SJSA1 (cell line): ENCODE results near the gene PHF2. TPM values are rescaled to one million over a fixed set of nuclear protein-coding genes. Genes with fewer than 3 reads are reported as not detected.

ENCODE experiments used
- DNase-seq, 2 experiments: peaks; one replicate each; pipeline ENCODE4 v3.0.0-alpha.2; 2015 to 2020; ENCODE audit warnings: low spot score in 2 of 2, low read depth in 1 of 2
- H3K27ac ChIP-seq: fragments of 250-450 bp; sonication (Bioruptor Pico); 2 replicates; pipeline ENCODE4 v1.5.1; 2020; ENCODE audit warnings: mild to moderate bottlenecking, moderate library complexity
- H3K27me3 ChIP-seq: fragments of 250-450 bp; sonication (Bioruptor Pico); replicated peaks from 2 replicates; pipeline ENCODE4 v1.5.1; 2020; ENCODE audit warnings: mild to moderate bottlenecking, moderate library complexity
- H3K36me3 ChIP-seq: fragments of 250-450 bp; sonication (Bioruptor Pico); 2 replicates; pipeline ENCODE4 v1.5.1; 2020; ENCODE audit warnings: mild to moderate bottlenecking
- H3K4me1 ChIP-seq: fragments of 250-450 bp; sonication (Bioruptor Pico); replicated peaks from 2 replicates; pipeline ENCODE4 v1.6.1; 2021; ENCODE audit warnings: mild to moderate bottlenecking
- H3K4me3 ChIP-seq: fragments of 250-450 bp; sonication (Bioruptor Pico); 2 replicates; pipeline ENCODE4 v1.5.1; 2020; ENCODE audit warnings: mild to moderate bottlenecking
- H3K9me3 ChIP-seq: fragments of 250-450 bp; sonication (Bioruptor Pico); replicated peaks from 2 replicates; pipeline ENCODE4 v1.5.1; 2020; ENCODE audit warnings: mild to moderate bottlenecking
- total RNA-seq: library from RNA; depleted of rRNA; stranded (reverse); fragments of >200 nt; shearing (Covaris generic); gene quantifications from 2 replicates; pipeline ENCODE4 v1.2.3, GENCODE V29; 2014

The PHF2 gene
- total RNA-seq, 1 experiment from 2014 or later: 19.9 TPM

- H3K27ac ChIP-seq: no peak overlapping the region
- DNase-seq: no peak
- no peaks in the 10 kb centered on the region for H3K4me1 ChIP-seq
These were observed 18.8 kb upstream of the PHF2 start for GRCh38 chr9:93557366-93558137.

DNA sequence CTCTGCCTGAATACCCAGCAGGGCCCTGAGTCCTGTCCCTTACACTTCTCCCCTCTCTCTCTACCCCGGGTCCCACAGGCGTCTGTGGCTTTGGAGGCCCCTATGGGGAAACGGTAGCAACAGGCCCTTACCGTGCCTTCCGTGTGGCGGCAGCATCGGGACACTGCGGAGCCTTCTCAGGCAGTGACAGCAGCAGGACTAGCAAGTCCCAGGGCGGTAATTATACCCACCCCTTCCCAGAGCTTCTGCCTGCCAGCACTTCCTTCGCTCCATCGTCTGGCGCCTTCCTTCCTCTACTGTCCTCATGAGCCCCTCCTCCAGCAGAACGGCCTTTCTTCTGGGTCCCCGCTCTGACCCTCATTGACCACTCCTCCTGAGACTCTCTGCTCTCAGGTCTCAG is 17.9 kb upstream of the PHF2 start:
- Histone ChIP-seq H3K9me3 (no peaks in the 10 kb centered on the region), H3K4me1 (no peaks in the 10 kb centered on the region), H3K4me3 (no peak overlapping the region), H3K27me3 (no peaks in the 10 kb centered on the region), H3K36me3 (peaks cover 52% of the 10 kb centered on the region), H3K27ac (no peak overlapping the region)
- no peak for DNase-seq

More at GRCh38 chr9:93557366-93558137, 18.8 kb upstream of the PHF2 start:
- H3K36me3 ChIP-seq: peaks cover 50% of the 10 kb centered on the region
- H3K4me3 ChIP-seq: no peak overlapping the region
- no peaks in the 10 kb centered on the region for H3K9me3 ChIP-seq
- no peaks in the 10 kb centered on the region for H3K27me3 ChIP-seq

DNA sequence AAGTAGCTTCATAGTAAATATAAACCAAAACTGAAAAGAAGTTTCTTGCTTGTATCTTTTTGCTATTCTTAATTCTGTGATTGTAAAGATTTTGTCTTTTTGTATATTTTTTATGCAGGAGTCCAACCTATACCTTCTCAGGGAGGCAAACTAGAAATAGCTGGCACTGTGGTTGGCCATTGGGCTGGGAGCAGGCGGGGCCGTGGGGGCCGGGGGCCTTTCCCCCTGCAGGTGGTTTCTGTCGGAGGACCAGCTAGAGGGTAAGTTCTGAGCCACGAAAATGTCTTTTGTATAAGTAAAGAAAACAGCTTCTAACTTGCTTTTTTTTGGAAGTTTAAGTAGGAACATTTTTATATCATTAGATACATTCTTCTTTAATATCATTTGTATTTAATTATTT is 15.4 kb upstream of the PHF2 start:
- Histone ChIP-seq H3K27me3 (no peaks in the 10 kb centered on the region), H3K4me1 (no peaks in the 10 kb centered on the region), H3K4me3 (no peak overlapping the region), H3K36me3 (peaks cover 45% of the 10 kb centered on the region), H3K9me3 (no peaks in the 10 kb centered on the region), H3K27ac (no peak overlapping the region)
- no peak for DNase-seq

DNA sequence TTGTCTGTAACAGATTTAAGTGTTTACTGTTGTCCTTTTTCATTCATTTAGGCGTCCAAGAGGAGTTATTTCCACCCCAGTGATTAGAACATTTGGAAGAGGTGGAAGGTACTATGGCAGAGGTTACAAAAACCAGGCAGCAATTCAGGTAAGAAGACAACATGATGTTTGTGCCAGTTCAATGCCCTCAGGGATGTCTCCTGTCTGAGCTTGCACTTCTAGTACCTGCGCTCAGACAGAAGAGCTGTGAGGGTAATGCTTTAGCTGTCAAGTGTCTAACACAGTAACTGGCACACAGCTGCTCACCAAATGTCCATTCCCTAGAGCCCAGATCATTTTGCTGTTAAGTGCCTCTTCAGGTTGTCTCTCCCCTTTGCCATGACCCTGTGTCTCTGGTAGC is 14.2 kb upstream of the PHF2 start:
- Histone ChIP-seq H3K27me3 (no peaks in the 10 kb centered on the region), H3K4me1 (peaks cover 9% of the 10 kb centered on the region), H3K9me3 (no peaks in the 10 kb centered on the region), H3K4me3 (no peak overlapping the region), H3K27ac (no peak overlapping the region), H3K36me3 (peaks cover 46% of the 10 kb centered on the region)
- DNase-seq: no peak

DNA sequence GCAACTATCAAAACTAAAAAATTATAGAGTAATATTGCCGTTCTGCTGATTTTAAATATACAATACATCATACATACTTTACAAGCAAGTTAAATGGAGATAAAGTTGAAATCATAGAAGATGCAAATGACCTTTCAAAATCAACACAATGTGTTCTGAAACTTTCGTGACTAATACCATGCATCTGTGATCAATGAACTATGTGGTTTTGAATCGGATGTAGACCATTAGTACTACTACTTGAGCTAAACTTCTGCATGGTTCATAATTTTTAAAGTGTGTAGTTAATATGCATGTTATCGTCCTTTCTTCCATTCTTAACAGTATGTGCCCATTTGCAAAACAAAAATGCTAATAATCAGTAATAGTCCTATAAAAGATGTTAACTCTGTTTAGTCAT is 11.3 kb upstream of the PHF2 start:
- peaks cover 31% of the 10 kb centered on the region for H3K36me3 ChIP-seq
- DNase-seq: no peak
- H3K4me1 ChIP-seq: peaks cover 15% of the 10 kb centered on the region
- H3K27me3 ChIP-seq: no peaks in the 10 kb centered on the region
- H3K27ac ChIP-seq: no peak overlapping the region
- H3K9me3 ChIP-seq: no peaks in the 10 kb centered on the region
- no peak overlapping the region for H3K4me3 ChIP-seq

DNA sequence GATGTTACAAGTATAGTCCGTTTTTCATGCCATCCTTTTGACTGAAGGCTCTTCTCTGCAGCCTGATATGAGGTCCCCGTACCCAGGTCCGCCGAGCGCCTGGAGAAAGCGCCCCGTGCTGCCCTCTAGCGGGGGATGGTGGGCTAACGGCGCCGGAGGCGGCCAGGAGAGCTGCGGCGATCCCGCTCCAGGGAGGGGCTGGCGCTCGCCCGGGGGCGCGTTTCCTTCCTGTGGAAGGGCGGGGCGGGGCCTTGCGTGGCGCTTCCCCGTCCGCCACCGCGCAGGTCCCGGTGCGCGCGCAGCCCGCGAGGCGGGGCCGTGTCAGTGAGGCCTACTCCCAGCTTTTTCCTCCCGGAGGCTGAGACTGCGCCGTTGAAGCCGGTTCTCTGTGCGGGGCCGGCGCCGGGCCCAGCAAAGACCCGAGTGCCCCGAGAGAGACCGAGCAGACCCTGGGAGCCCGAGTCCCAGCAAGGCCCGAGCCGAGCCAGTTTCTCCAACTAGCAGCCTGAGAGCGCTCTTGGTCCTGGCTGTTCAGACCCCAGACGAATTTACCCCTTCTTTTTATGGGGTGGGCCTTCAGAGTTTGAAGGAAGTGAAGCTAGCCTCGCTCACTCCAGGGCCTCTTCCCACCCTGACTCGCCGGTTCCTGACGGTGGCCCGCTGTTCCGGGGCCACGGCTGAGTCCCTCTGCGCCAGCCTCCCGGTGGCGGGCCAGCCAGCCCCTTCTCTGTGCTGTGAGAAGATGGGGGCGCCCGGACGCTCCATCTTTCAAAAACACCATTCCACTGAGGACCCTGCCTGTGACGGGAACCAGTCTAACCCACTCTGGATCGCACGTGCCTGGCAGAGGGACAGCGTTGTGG is 9.7 kb upstream of the PHF2 start:
- 0 out of 2 replicates have a peak, but pooled peaks cover 3% of the 10 kb centered on the region for H3K9me3 ChIP-seq
- peak overlapping the region; percentile 72 for H3K27ac ChIP-seq
- peaks cover 31% of the 10 kb centered on the region for H3K36me3 ChIP-seq

DNA sequence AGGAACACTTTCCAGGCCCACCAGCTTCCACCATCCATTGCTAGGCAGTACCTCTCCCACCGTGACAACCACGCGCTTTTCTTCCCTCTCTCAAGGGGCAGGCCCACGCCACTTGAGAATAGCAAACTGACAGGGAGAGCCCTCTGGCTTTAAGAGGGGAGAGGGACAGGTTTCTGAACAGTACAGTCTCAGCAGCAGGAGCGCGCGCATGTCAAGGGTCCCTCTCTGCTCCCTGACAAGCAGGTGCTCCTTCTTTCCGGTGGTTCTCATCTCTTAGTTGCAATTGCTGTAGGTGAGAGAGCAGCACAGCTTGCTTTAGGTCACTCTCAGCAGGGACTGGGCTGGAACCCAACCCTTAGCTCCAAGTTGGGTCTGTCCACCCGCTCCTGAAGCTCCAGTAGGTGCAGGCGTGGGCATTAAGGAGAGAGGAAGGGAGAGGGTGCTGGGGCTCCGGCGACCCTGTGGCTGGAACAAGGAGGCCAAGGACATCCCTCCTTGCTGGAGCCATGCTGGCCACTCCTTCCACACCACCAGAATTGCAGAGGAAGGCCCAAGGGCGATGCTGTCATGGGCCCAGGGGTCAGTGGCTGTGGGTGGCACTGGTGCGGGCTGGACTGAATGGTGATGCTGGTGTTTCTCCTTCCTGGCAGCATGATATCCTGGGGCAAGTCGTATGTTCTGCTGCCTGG is 9.0 kb upstream of the PHF2 start:
- DNase-seq: no peak
- H3K36me3 ChIP-seq: peaks cover 25% of the 10 kb centered on the region
- H3K4me3 ChIP-seq: peak overlapping the region; percentile 43
- no peaks in the 10 kb centered on the region for H3K27me3 ChIP-seq
- H3K9me3 ChIP-seq: 0 out of 2 replicates have a peak, but pooled peaks cover 3% of the 10 kb centered on the region
- peak overlapping the region; percentile 72 for H3K27ac ChIP-seq
- H3K4me1 ChIP-seq: peaks cover 15% of the 10 kb centered on the region

More for the DNA sequence above, 9.7 kb upstream of the PHF2 start:
- peaks cover 15% of the 10 kb centered on the region for H3K4me1 ChIP-seq
- H3K27me3 ChIP-seq: no peaks in the 10 kb centered on the region
- peak; percentile 95 to 96 for DNase-seq
- peak overlapping the region; percentile 43 for H3K4me3 ChIP-seq

DNA sequence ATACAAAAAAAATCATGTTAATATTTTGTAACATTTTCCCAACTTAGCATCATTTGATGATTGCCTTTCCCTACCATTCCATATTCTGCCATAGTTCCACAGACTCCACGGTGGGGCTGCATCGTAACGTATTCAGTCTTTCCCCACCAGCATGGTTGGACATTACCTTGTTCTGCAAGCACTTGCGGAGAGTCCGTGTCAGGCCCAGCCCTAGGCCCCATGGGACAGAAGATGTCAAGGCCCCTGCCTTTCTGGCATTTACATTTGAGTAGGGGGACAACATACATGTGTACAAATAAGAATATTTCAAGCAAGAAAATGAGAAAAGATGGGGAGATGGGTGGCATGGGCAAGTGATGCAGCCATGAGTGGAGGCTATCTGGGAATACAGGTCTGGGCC is 8.2 kb upstream of the PHF2 start:
- H3K36me3 ChIP-seq: peaks cover 19% of the 10 kb centered on the region

DNA sequence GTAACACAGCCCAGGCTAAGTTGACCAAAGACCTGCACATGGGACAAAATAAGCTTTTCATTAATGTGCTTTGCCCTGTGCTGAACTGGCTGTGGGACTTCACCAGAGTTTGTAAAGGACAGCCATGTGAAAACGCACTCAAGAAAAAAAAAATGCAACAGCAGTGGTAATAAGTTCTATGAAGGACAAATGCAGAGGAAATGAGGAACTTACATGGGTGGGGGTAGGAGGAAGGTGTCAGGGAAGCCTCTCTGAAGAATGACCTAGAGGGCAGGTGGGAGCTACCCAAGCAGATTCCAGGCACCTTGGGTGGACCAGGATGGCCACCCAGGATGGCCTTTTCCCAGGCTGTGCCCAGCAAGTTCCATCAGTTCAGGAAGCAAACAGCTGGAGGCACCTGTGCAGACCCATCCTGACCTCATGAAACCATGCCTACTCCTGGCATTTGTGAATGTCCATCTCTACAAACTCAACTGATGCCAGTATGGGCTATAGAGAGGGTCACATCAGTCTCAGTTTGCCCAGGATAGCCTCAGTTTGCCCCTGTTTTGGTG is 6.7 kb upstream of the PHF2 start:
- Histone ChIP-seq H3K9me3 (0 out of 2 replicates have a peak, but pooled peaks cover 3% of the 10 kb centered on the region), H3K4me3 (no peak overlapping the region), H3K27me3 (no peaks in the 10 kb centered on the region), H3K36me3 (peaks cover 14% of the 10 kb centered on the region; the same call in 1 of the 2 replicates), H3K4me1 (peaks cover 15% of the 10 kb centered on the region), H3K27ac (no peak overlapping the region)
- DNase-seq: no peak

More for the DNA sequence above, 8.2 kb upstream of the PHF2 start:
- no peak overlapping the region for H3K4me3 ChIP-seq
- H3K4me1 ChIP-seq: peaks cover 15% of the 10 kb centered on the region
- H3K27ac ChIP-seq: no peak overlapping the region
- 0 out of 2 replicates have a peak, but pooled peaks cover 3% of the 10 kb centered on the region for H3K9me3 ChIP-seq
- H3K27me3 ChIP-seq: no peaks in the 10 kb centered on the region
- DNase-seq: no peak

DNA sequence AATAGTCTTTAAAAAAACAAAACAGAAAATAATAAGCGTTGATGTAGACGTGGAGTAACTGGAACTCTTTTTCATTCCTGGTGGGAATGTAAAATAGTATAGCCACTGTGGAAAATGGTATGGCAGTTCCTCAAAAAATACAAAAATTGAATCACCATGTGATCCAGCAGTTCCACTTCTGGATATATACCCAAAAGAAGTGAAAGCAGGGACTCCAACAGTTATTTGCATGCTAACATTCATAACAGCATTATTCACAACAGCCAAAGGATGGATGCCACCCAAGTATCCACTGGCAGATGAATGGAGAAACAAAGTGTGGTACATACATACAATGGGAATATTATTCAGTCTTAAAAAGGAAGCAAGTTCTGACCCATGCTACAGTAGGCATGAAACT is 4.2 kb upstream of the PHF2 start:
- no peak overlapping the region for H3K27ac ChIP-seq
- H3K36me3 ChIP-seq: peaks cover 3% of the 10 kb centered on the region; the same call in 1 of the 2 replicates
- no peak overlapping the region for H3K4me3 ChIP-seq
- H3K27me3 ChIP-seq: no peaks in the 10 kb centered on the region
- 0 out of 2 replicates have a peak, but pooled peaks cover 3% of the 10 kb centered on the region for H3K9me3 ChIP-seq
- no peak for DNase-seq
- H3K4me1 ChIP-seq: peaks cover 14% of the 10 kb centered on the region

- H3K4me1 ChIP-seq: peaks cover 15% of the 10 kb centered on the region
- H3K9me3 ChIP-seq: 0 out of 2 replicates have a peak, but pooled peaks cover 3% of the 10 kb centered on the region
- no peaks in the 10 kb centered on the region for H3K27me3 ChIP-seq
- H3K36me3 ChIP-seq: 0 out of 2 replicates have a peak, but pooled peaks cover 2% of the 10 kb centered on the region
- H3K4me3 ChIP-seq: no peak overlapping the region
- DNase-seq: peak in 1 of 2 experiments; percentile 12
- no peak overlapping the region for H3K27ac ChIP-seq
These were observed 3.5 kb upstream of the PHF2 start for GRCh38 chr9:93572636-93573515.

DNA sequence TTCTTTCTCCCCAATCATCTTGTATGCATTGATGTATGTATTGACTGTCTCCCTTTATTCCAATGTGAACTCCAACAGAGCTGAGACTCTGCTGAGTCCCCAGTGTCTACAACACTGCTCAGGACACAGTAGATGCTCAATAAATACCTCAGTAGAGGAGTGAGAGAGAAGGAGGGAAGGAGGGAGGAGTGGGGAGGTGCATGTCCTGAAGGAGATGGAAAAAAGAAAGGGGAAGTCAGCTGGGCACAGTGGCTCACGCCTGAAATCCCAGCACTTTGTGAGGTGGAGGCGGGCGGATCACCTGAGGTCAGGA is 2.9 kb upstream of the PHF2 start:
- H3K4me3 ChIP-seq: no peak overlapping the region
- DNase-seq: no peak
- no peak overlapping the region for H3K27ac ChIP-seq
- H3K36me3 ChIP-seq: no peaks in the 10 kb centered on the region
- peaks cover 21% of the 10 kb centered on the region for H3K4me1 ChIP-seq
- H3K9me3 ChIP-seq: 0 out of 2 replicates have a peak, but pooled peaks cover 3% of the 10 kb centered on the region
- H3K27me3 ChIP-seq: no peaks in the 10 kb centered on the region
